HUES64 (cell line): Measurements from ENCODE around the gene DNM3.

Experiments
- H3K27ac ChIP-seq: 2 replicates; pipeline ENCODE4 v1.7.0; 2013; ENCODE audit warnings: low read depth, low read length, inconsistent platforms
- H3K27me3 ChIP-seq: 2 replicates; pipeline ENCODE4 v1.6.1; 2013; ENCODE audit warnings: mild to moderate bottlenecking, low read length; ENCODE audit not compliant: insufficient read depth
- H3K36me3 ChIP-seq: 2 replicates; pipeline ENCODE4 v1.6.1; 2013; ENCODE audit warnings: mild to moderate bottlenecking, low read length; ENCODE audit not compliant: insufficient read depth
- H3K4me1 ChIP-seq: 2 replicates; pipeline ENCODE4 v1.6.1; 2013; ENCODE audit warnings: mild to moderate bottlenecking, low read length, moderate library complexity; ENCODE audit not compliant: insufficient read depth
- H3K4me3 ChIP-seq: 2 replicates; pipeline ENCODE4 v1.5.1; 2013; ENCODE audit warnings: mild to moderate bottlenecking, low read length, moderate library complexity
- H3K9ac ChIP-seq: 2 replicates; pipeline ENCODE4 v1.6.1; 2013; ENCODE audit warnings: mild to moderate bottlenecking, low read depth, low read length
- H3K9me3 ChIP-seq: 2 replicates; pipeline ENCODE4 v1.6.1; 2013; ENCODE audit warnings: low read depth, low read length; ENCODE audit not compliant: insufficient read depth
- WGBS: fragments of 150-250, 120-280 bp; methylation state at CpG from one replicate; pipeline ENCODE4 v1.1.7; 2013; ENCODE audit warnings: missing lambda C conversion rate; 5-methylcytosine and 5-hydroxymethylcytosine counted together

The DNM3 gene

GRCh38 chr1:172320733-172321132, 479.4 kb downstream of the DNM3 start:
- 91% methylated on average over 6 of the region's 6 CpGs for WGBS
- H3K9ac ChIP-seq = no peak overlapping the region

GRCh38 chr1:172321451-172321850, 480.2 kb downstream of the DNM3 start:
- H3K27ac ChIP-seq = no peak overlapping the region
- no peaks in the 10 kb centered on the region for H3K27me3 ChIP-seq
- H3K9me3 ChIP-seq = no peaks in the 10 kb centered on the region
- H3K9ac ChIP-seq = no peak overlapping the region
- WGBS = 98% methylated on average over 4 of the region's 4 CpGs
- H3K4me3 ChIP-seq = no peak overlapping the region
- peaks cover 4% of the 10 kb centered on the region; the same call in 1 of the 2 replicates for H3K4me1 ChIP-seq
- H3K36me3 ChIP-seq = no peaks in the 10 kb centered on the region

More at GRCh38 chr1:172320733-172321132, 479.4 kb downstream of the DNM3 start:
- H3K4me1 ChIP-seq = peaks cover 4% of the 10 kb centered on the region; the same call in 1 of the 2 replicates
- H3K36me3 ChIP-seq = no peaks in the 10 kb centered on the region
- H3K4me3 ChIP-seq = no peak overlapping the region
- H3K9me3 ChIP-seq = no peaks in the 10 kb centered on the region
- H3K27me3 ChIP-seq = no peaks in the 10 kb centered on the region
- no peak overlapping the region for H3K27ac ChIP-seq

GRCh38 chr1:172322219-172323061, 481.1 kb downstream of the DNM3 start:
- WGBS = 86% methylated on average over 13 of the region's 13 CpGs
- H3K4me3 ChIP-seq = no peak overlapping the region

GRCh38 chr1:172323686-172324085, 482.4 kb downstream of the DNM3 start:
- Histone ChIP-seq H3K36me3 (no peaks in the 10 kb centered on the region), H3K4me1 (peaks cover 4% of the 10 kb centered on the region; the same call in 1 of the 2 replicates), H3K9me3 (0 out of 2 replicates have a peak, but pooled peaks cover 4% of the 10 kb centered on the region), H3K27me3 (no peaks in the 10 kb centered on the region), H3K27ac (no peak overlapping the region), H3K4me3 (no peak overlapping the region), H3K9ac (no peak overlapping the region)
- WGBS = 90% methylated on average over 1 of the region's 1 CpG

More at GRCh38 chr1:172322219-172323061, 481.1 kb downstream of the DNM3 start:
- Histone ChIP-seq H3K9ac (no peak overlapping the region), H3K36me3 (no peaks in the 10 kb centered on the region), H3K27me3 (no peaks in the 10 kb centered on the region), H3K4me1 (peaks cover 4% of the 10 kb centered on the region; the same call in 1 of the 2 replicates), H3K9me3 (no peaks in the 10 kb centered on the region), H3K27ac (no peak overlapping the region)

- WGBS = 98% methylated on average over 5 of the region's 5 CpGs
- H3K4me3 ChIP-seq = no peak overlapping the region
- peaks cover 4% of the 10 kb centered on the region; the same call in 1 of the 2 replicates for H3K4me1 ChIP-seq
- no peaks in the 10 kb centered on the region for H3K36me3 ChIP-seq
- 0 out of 2 replicates have a peak, but pooled peaks cover 4% of the 10 kb centered on the region for H3K9me3 ChIP-seq
- no peak overlapping the region for H3K9ac ChIP-seq
- H3K27me3 ChIP-seq = no peaks in the 10 kb centered on the region
- H3K27ac ChIP-seq = no peak overlapping the region
Observed at GRCh38 chr1:172324086-172324485, 482.8 kb downstream of the DNM3 start.

GRCh38 chr1:172324761-172325160, 483.5 kb downstream of the DNM3 start:
- peaks cover 4% of the 10 kb centered on the region; the same call in 1 of the 2 replicates for H3K4me1 ChIP-seq
- H3K27ac ChIP-seq = no peak overlapping the region
- WGBS = 90% methylated on average over 1 of the region's 1 CpG
- H3K36me3 ChIP-seq = no peaks in the 10 kb centered on the region
- H3K9ac ChIP-seq = no peak overlapping the region
- H3K9me3 ChIP-seq = 0 out of 2 replicates have a peak, but pooled peaks cover 4% of the 10 kb centered on the region
- no peak overlapping the region for H3K4me3 ChIP-seq
- H3K27me3 ChIP-seq = no peaks in the 10 kb centered on the region

- Histone ChIP-seq H3K9me3 (0 out of 2 replicates have a peak, but pooled peaks cover 4% of the 10 kb centered on the region), H3K27me3 (no peaks in the 10 kb centered on the region), H3K36me3 (no peaks in the 10 kb centered on the region), H3K4me1 (peaks cover 4% of the 10 kb centered on the region; the same call in 1 of the 2 replicates), H3K27ac (no peak overlapping the region), H3K4me3 (no peak overlapping the region), H3K9ac (no peak overlapping the region)
- 93% methylated on average over 2 of the region's 2 CpGs for WGBS
Observed at GRCh38 chr1:172325531-172325930, 484.2 kb downstream of the DNM3 start.

- 100% methylated on average over 2 of the region's 2 CpGs for WGBS
- no peak overlapping the region for H3K27ac ChIP-seq
Observed at GRCh38 chr1:172326136-172326535, 484.8 kb downstream of the DNM3 start.

GRCh38 chr1:172328266-172328665, 487.0 kb downstream of the DNM3 start:
- no peak overlapping the region for H3K27ac ChIP-seq
- H3K9me3 ChIP-seq = 0 out of 2 replicates have a peak, but pooled peaks cover 4% of the 10 kb centered on the region
- 96% methylated on average over 4 of the region's 4 CpGs for WGBS
- no peaks in the 10 kb centered on the region for H3K36me3 ChIP-seq
- H3K9ac ChIP-seq = no peak overlapping the region
- no peak overlapping the region for H3K4me3 ChIP-seq
- H3K4me1 ChIP-seq = no peaks in the 10 kb centered on the region
- H3K27me3 ChIP-seq = no peaks in the 10 kb centered on the region

More at GRCh38 chr1:172326136-172326535, 484.8 kb downstream of the DNM3 start:
- Histone ChIP-seq H3K36me3 (no peaks in the 10 kb centered on the region), H3K27me3 (no peaks in the 10 kb centered on the region), H3K4me1 (peaks cover 4% of the 10 kb centered on the region; the same call in 1 of the 2 replicates), H3K4me3 (no peak overlapping the region), H3K9me3 (0 out of 2 replicates have a peak, but pooled peaks cover 4% of the 10 kb centered on the region), H3K9ac (no peak overlapping the region)

GRCh38 chr1:172332230-172332629, 490.9 kb downstream of the DNM3 start:
- no peaks in the 10 kb centered on the region for H3K4me1 ChIP-seq
- WGBS = 93% methylated on average over 4 of the region's 4 CpGs
- no peaks in the 10 kb centered on the region for H3K36me3 ChIP-seq
- H3K4me3 ChIP-seq = no peak overlapping the region
- no peaks in the 10 kb centered on the region for H3K27me3 ChIP-seq
- no peak overlapping the region for H3K9ac ChIP-seq
- 0 out of 2 replicates have a peak, but pooled peaks cover 4% of the 10 kb centered on the region for H3K9me3 ChIP-seq
- no peak overlapping the region for H3K27ac ChIP-seq

- no peaks in the 10 kb centered on the region for H3K4me1 ChIP-seq
- H3K9ac ChIP-seq = no peak overlapping the region
- H3K36me3 ChIP-seq = no peaks in the 10 kb centered on the region
- no peaks in the 10 kb centered on the region for H3K9me3 ChIP-seq
- H3K4me3 ChIP-seq = no peak overlapping the region
- no peaks in the 10 kb centered on the region for H3K27me3 ChIP-seq
- no peak overlapping the region for H3K27ac ChIP-seq
Observed at GRCh38 chr1:172335377-172335776, 494.1 kb downstream of the DNM3 start.
